Measurements from ENCODE around the gene SEMA4D.

Gene SEMA4D

GRCh38 chr9:89390578-89391116 lies 107.3 kb downstream of the SEMA4D start:
- H3K4me3 Mint-ChIP-seq, result no peak overlapping the region
- no peaks in the 10 kb centered on the region for H3K27me3 Mint-ChIP-seq
- no peaks in the 10 kb centered on the region for H3K9me3 Mint-ChIP-seq
- H3K27ac Mint-ChIP-seq, result no peak overlapping the region
- H3K36me3 Mint-ChIP-seq, result peaks cover 86% of the 10 kb centered on the region
- no peaks in the 10 kb centered on the region for H3K4me1 Mint-ChIP-seq
- no peak for ATAC-seq

GRCh38 chr9:89390068-89390555 lies 107.8 kb downstream of the SEMA4D start:
- no peak for ATAC-seq
- no peaks in the 10 kb centered on the region for H3K27me3 Mint-ChIP-seq
- H3K4me3 Mint-ChIP-seq, result no peak overlapping the region
- H3K4me1 Mint-ChIP-seq, result no peaks in the 10 kb centered on the region
- no peak overlapping the region for H3K27ac Mint-ChIP-seq
- H3K9me3 Mint-ChIP-seq, result no peaks in the 10 kb centered on the region
- H3K36me3 Mint-ChIP-seq, result peaks cover 88% of the 10 kb centered on the region

GRCh38 chr9:89388868-89389177 lies 109.1 kb downstream of the SEMA4D start:
- Mint-ChIP-seq H3K36me3 (peaks cover 90% of the 10 kb centered on the region), H3K4me3 (no peak overlapping the region), H3K27ac (no peak overlapping the region), H3K9me3 (no peaks in the 10 kb centered on the region), H3K27me3 (no peaks in the 10 kb centered on the region), H3K4me1 (peaks cover 3% of the 10 kb centered on the region)
- ATAC-seq, result no peak

- Mint-ChIP-seq H3K27me3 (no peaks in the 10 kb centered on the region), H3K9me3 (no peaks in the 10 kb centered on the region), H3K4me1 (peaks cover 8% of the 10 kb centered on the region), H3K4me3 (no peak overlapping the region), H3K36me3 (peaks cover 90% of the 10 kb centered on the region), H3K27ac (no peak overlapping the region)
- no peak for ATAC-seq
Observed at GRCh38 chr9:89388084-89388867, 109.6 kb downstream of the SEMA4D start.

GRCh38 chr9:89387197-89387849 lies 110.6 kb downstream of the SEMA4D start:
- Mint-ChIP-seq H3K27me3 (no peaks in the 10 kb centered on the region), H3K4me3 (no peak overlapping the region)

GRCh38 chr9:89386797-89387196 lies 111.1 kb downstream of the SEMA4D start:
- no peak for ATAC-seq
- H3K27me3 Mint-ChIP-seq, result no peaks in the 10 kb centered on the region
- peak overlapping the region; percentile 63 for H3K27ac Mint-ChIP-seq
- H3K4me3 Mint-ChIP-seq, result no peak overlapping the region
- no peaks in the 10 kb centered on the region for H3K9me3 Mint-ChIP-seq
- peaks cover 23% of the 10 kb centered on the region for H3K4me1 Mint-ChIP-seq
- H3K36me3 Mint-ChIP-seq, result peaks cover 90% of the 10 kb centered on the region

More at GRCh38 chr9:89387197-89387849, 110.6 kb downstream of the SEMA4D start:
- no peak overlapping the region for H3K27ac Mint-ChIP-seq
- no peaks in the 10 kb centered on the region for H3K9me3 Mint-ChIP-seq
- peaks cover 18% of the 10 kb centered on the region for H3K4me1 Mint-ChIP-seq
- ATAC-seq, result no peak
- H3K36me3 Mint-ChIP-seq, result peaks cover 90% of the 10 kb centered on the region

GRCh38 chr9:89386206-89386605 lies 111.7 kb downstream of the SEMA4D start:
- no peaks in the 10 kb centered on the region for H3K27me3 Mint-ChIP-seq
- H3K4me1 Mint-ChIP-seq, result peaks cover 29% of the 10 kb centered on the region
- peak overlapping the region; percentile 63 for H3K27ac Mint-ChIP-seq
- no peaks in the 10 kb centered on the region for H3K9me3 Mint-ChIP-seq
- H3K36me3 Mint-ChIP-seq, result peaks cover 92% of the 10 kb centered on the region
- no peak overlapping the region for H3K4me3 Mint-ChIP-seq
- no peak for ATAC-seq

GRCh38 chr9:89384783-89385182 lies 113.1 kb downstream of the SEMA4D start:
- ATAC-seq, result no peak
- no peak overlapping the region for H3K4me3 Mint-ChIP-seq
- H3K27me3 Mint-ChIP-seq, result no peaks in the 10 kb centered on the region
- H3K4me1 Mint-ChIP-seq, result peaks cover 32% of the 10 kb centered on the region
- no peaks in the 10 kb centered on the region for H3K9me3 Mint-ChIP-seq
- no peak overlapping the region for H3K27ac Mint-ChIP-seq
- peaks cover 92% of the 10 kb centered on the region for H3K36me3 Mint-ChIP-seq

- Mint-ChIP-seq H3K4me1 (peaks cover 32% of the 10 kb centered on the region), H3K4me3 (no peak overlapping the region), H3K36me3 (peaks cover 94% of the 10 kb centered on the region), H3K27me3 (no peaks in the 10 kb centered on the region), H3K9me3 (no peaks in the 10 kb centered on the region), H3K27ac (peak overlapping the region; percentile 82)
- no peak for ATAC-seq
Observed at GRCh38 chr9:89383721-89384300, 114.1 kb downstream of the SEMA4D start.

- peaks cover 94% of the 10 kb centered on the region for H3K36me3 Mint-ChIP-seq
- ATAC-seq, result peak; percentile 63
- peak overlapping the region; percentile 27 for H3K4me3 Mint-ChIP-seq
- H3K27me3 Mint-ChIP-seq, result no peaks in the 10 kb centered on the region
- H3K9me3 Mint-ChIP-seq, result no peaks in the 10 kb centered on the region
- peaks cover 32% of the 10 kb centered on the region for H3K4me1 Mint-ChIP-seq
- peak overlapping the region; percentile 82 for H3K27ac Mint-ChIP-seq
Observed at GRCh38 chr9:89383030-89383720, 114.7 kb downstream of the SEMA4D start.

- no peaks in the 10 kb centered on the region for H3K27me3 Mint-ChIP-seq
- H3K4me1 Mint-ChIP-seq, result peaks cover 38% of the 10 kb centered on the region
- H3K4me3 Mint-ChIP-seq, result peak overlapping the region; percentile 43
- peak overlapping the region; percentile 82 for H3K27ac Mint-ChIP-seq
- peak; percentile 82 for ATAC-seq
- peaks cover 94% of the 10 kb centered on the region for H3K36me3 Mint-ChIP-seq
- no peaks in the 10 kb centered on the region for H3K9me3 Mint-ChIP-seq
Observed at GRCh38 chr9:89382026-89382986, 115.6 kb downstream of the SEMA4D start.

- H3K36me3 Mint-ChIP-seq, result peaks cover 96% of the 10 kb centered on the region
- ATAC-seq, result no peak
Observed at GRCh38 chr9:89381308-89381609, 116.7 kb downstream of the SEMA4D start.

GRCh38 chr9:89380437-89381307 lies 117.2 kb downstream of the SEMA4D start:
- Mint-ChIP-seq H3K27ac (no peak overlapping the region), H3K4me3 (no peak overlapping the region), H3K4me1 (peaks cover 53% of the 10 kb centered on the region), H3K27me3 (no peaks in the 10 kb centered on the region), H3K9me3 (no peaks in the 10 kb centered on the region), H3K36me3 (peaks cover 90% of the 10 kb centered on the region)
- no peak for ATAC-seq

More at GRCh38 chr9:89381308-89381609, 116.7 kb downstream of the SEMA4D start:
- Mint-ChIP-seq H3K27me3 (no peaks in the 10 kb centered on the region), H3K27ac (peak overlapping the region; percentile 82), H3K4me3 (no peak overlapping the region), H3K9me3 (no peaks in the 10 kb centered on the region), H3K4me1 (peaks cover 48% of the 10 kb centered on the region)
